Activated naive CD8-positive, alpha-beta T cell treated with anti-CD3 and anti-CD28 coated beads, Interleukin-2, amount 10 ng/mL, durations not matched to agents 7 days and 5 days (primary cell): ENCODE results near the gene PAGR1. TPM values are rescaled to one million over a fixed set of nuclear protein-coding genes. Genes with fewer than 3 reads are reported as not detected.
"Not testable (repeated sequence)": the region's sequence is repeated elsewhere in the genome, so short reads cannot be mapped to it uniquely, and the experiment has no call there.

ENCODE experiments used
- ATAC-seq: fragments of 150-1000 bp; cut with Tn5 transposase; one replicate; pipeline ENCODE4 v1.10.0; 2021; ENCODE audit warnings: low read depth, moderate library complexity
- POLR2A ChIA-PET: fragments of 350-600 bp; sonication (Branson Sonifier 250); formaldehyde crosslinking; loops from one replicate; lab custom pipeline; 2021; ENCODE audit warnings: antibody characterized with exemption; lab: Charles Lee
- DNase-seq: peaks from one replicate; pipeline ENCODE4 v3.0.0; 2021
- H3K27ac Mint-ChIP-seq: one replicate; pipeline ENCODE4 v1.8.0; 2022; ENCODE audit warnings: mild to moderate bottlenecking, mixed read lengths
- H3K27me3 Mint-ChIP-seq: one replicate; pipeline ENCODE4 v1.8.0; 2022; ENCODE audit warnings: mild to moderate bottlenecking, moderate library complexity, mixed read lengths
- H3K36me3 Mint-ChIP-seq: one replicate; pipeline ENCODE4 v1.8.0; 2021; ENCODE audit warnings: mild to moderate bottlenecking, mixed read lengths
- H3K4me1 Mint-ChIP-seq: one replicate; pipeline ENCODE4 v1.8.0; 2021; ENCODE audit warnings: mixed read lengths
- H3K4me3 Mint-ChIP-seq: one replicate; pipeline ENCODE4 v1.8.0; 2022; ENCODE audit warnings: mild to moderate bottlenecking, moderate library complexity, mixed read lengths
- H3K9me3 Mint-ChIP-seq: one replicate; pipeline ENCODE4 v1.8.0; 2021; ENCODE audit warnings: mixed read lengths
- total RNA-seq, 2 experiments: library from RNA; stranded (reverse); gene quantifications; one replicate each; pipeline ENCODE4 v1.2.3, GENCODE V29; 2021

The PAGR1 gene
- total RNA-seq, 2 experiments from 2014 or later: 29.8 to 34.3 TPM

- ATAC-seq (peak; percentile 8), DNase-seq (peak; percentile 60)
- peaks cover 46% of the 10 kb centered on the region for H3K4me1 Mint-ChIP-seq
- peak overlapping the region; percentile 86 for H3K27ac Mint-ChIP-seq
- peak overlapping the region; percentile 96 for H3K4me3 Mint-ChIP-seq
- H3K9me3 Mint-ChIP-seq: no peaks in the 10 kb centered on the region
- peaks cover 30% of the 10 kb centered on the region for H3K36me3 Mint-ChIP-seq
- no peaks in the 10 kb centered on the region for H3K27me3 Mint-ChIP-seq
- POLR2A ChIA-PET: interaction anchor here (0.5 to 4.0 kb wide), 14 partner anchors 11 to 813 kb away, joined by 3 to 43 read pairs (median 4); partner anchors contain the start of genes KCTD13, KIF22, MAZ and TMEM219
Observed at GRCh38 chr16:29820730-29821642, 5.0 kb downstream of the PAGR1 start.

DNA sequence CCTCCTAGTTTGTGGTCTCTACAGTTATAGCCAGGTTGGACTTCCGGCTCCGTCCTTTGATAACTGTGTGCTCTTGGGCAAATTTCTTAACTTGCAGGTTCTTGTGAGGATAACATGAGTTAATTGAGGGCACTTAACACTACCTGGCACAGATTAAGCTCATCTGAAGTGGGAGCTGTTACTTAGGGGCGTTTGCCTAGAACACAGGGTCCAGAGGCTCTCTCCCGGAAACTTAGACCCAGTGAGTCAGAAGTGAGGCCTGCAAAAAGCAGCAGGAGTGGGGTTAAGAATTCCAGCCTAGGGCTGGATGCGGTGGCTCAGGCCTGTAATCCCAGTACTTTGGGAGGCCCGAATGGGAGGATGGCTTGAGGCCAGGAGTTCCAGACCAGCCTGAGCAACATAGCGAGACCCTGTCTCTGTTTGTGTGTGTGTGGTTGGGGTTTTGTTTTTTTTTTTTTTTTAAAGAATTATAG, 5.7 kb downstream of the PAGR1 start:
- H3K4me3 Mint-ChIP-seq: peak overlapping the region; percentile 96
- ATAC-seq (no peak), DNase-seq (no peak)
- H3K27ac Mint-ChIP-seq: peak overlapping the region; percentile 86
- POLR2A ChIA-PET: interaction anchor here (0.5 to 4.0 kb wide), 12 partner anchors 10 to 813 kb away, joined by 3 to 43 read pairs (median 6); partner anchors contain the start of genes KCTD13, KIF22, MAZ and TMEM219
- peaks cover 51% of the 10 kb centered on the region for H3K4me1 Mint-ChIP-seq
- H3K9me3 Mint-ChIP-seq: no peaks in the 10 kb centered on the region
- H3K27me3 Mint-ChIP-seq: no peaks in the 10 kb centered on the region
- H3K36me3 Mint-ChIP-seq: peaks cover 30% of the 10 kb centered on the region

GRCh38 chr16:29824589-29825144, 8.7 kb downstream of the PAGR1 start:
- Mint-ChIP-seq H3K4me3 (peak overlapping the region; percentile 69), H3K4me1 (peaks cover 46% of the 10 kb centered on the region), H3K9me3 (no peaks in the 10 kb centered on the region), H3K27ac (peak overlapping the region; percentile 83), H3K36me3 (peaks cover 11% of the 10 kb centered on the region), H3K27me3 (no peaks in the 10 kb centered on the region)
- no peak for DNase-seq
- no peak for ATAC-seq
- POLR2A ChIA-PET: interaction anchor here (0.8 to 4.3 kb wide), 4 partner anchors 7 to 499 kb away, joined by 3 to 32 read pairs (median 5); partner anchors contain the start of gene PAGR1

- no peaks in the 10 kb centered on the region for H3K27me3 Mint-ChIP-seq
- ATAC-seq (peak; percentile 35), DNase-seq (peak; percentile 47)
- H3K9me3 Mint-ChIP-seq: no peaks in the 10 kb centered on the region
- POLR2A ChIA-PET: interaction anchor here (0.6 to 4.3 kb wide), 6 partner anchors 8 to 23 kb away, joined by 3 to 32 read pairs (median 6); partner anchors contain the start of gene PAGR1
- H3K36me3 Mint-ChIP-seq: peaks cover 10% of the 10 kb centered on the region
- peak overlapping the region; percentile 69 for H3K4me3 Mint-ChIP-seq
- H3K4me1 Mint-ChIP-seq: peaks cover 45% of the 10 kb centered on the region
- H3K27ac Mint-ChIP-seq: peak overlapping the region; percentile 83
Observed at GRCh38 chr16:29825145-29826044, 9.4 kb downstream of the PAGR1 start.

DNA sequence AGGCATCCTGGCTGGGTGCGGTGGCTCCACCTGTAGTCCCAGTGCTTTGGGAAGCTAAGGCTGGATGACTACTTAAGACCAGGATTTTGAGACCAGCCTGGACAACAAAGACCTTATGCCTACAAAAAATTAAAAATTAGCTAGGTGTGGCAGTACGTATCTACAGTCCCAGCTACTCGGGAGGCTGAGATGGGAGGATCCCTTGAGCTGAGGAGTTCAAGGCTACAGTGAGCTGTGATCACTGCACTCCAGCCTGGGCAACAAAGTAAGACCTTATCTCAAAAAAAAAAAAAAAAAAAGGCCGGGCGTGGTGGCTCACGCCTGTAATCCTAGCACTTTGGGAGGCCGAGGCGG, 10.4 kb downstream of the PAGR1 start:
- H3K4me1 Mint-ChIP-seq: peaks cover 46% of the 10 kb centered on the region
- DNase-seq (no peak), ATAC-seq (no peak)
- no peaks in the 10 kb centered on the region for H3K27me3 Mint-ChIP-seq
- H3K4me3 Mint-ChIP-seq: peak overlapping the region; percentile 86
- H3K9me3 Mint-ChIP-seq: no peaks in the 10 kb centered on the region
- peaks cover 9% of the 10 kb centered on the region for H3K36me3 Mint-ChIP-seq
- peak overlapping the region; percentile 93 for H3K27ac Mint-ChIP-seq
- POLR2A ChIA-PET: interaction anchor here (0.6 to 4.3 kb wide), 11 partner anchors 9 to 544 kb away, joined by 3 to 32 read pairs (median 4); partner anchors contain the start of genes PAGR1 and TBC1D10B

DNA sequence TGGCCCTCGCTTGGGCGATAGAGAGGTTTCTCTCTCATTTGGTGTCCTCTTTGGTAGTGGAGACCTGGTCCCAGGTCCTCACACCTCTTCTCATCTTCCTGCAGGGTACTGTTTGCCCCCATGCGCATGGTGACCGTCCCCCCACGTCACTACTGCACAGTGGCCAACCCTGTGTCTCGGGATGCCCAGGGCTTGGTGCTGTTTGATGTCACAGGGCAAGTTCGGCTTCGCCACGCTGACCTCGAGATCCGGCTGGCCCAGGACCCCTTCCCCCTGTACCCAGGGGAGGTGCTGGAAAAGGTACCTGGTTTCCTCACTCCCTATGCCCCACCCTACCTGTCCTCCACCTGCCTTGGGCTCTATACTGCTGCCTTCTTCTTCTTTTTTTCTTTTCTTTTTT, 14.8 kb downstream of the PAGR1 start:
- Mint-ChIP-seq H3K27me3 (no peaks in the 10 kb centered on the region), H3K27ac (no peak overlapping the region), H3K4me3 (no peak overlapping the region), H3K9me3 (no peaks in the 10 kb centered on the region), H3K4me1 (peaks cover 25% of the 10 kb centered on the region), H3K36me3 (peaks cover 23% of the 10 kb centered on the region)
- no peak for ATAC-seq
- POLR2A ChIA-PET: no interaction called here
- DNase-seq: no peak

- no peak overlapping the region for H3K4me3 Mint-ChIP-seq
Observed at GRCh38 chr16:29831490-29831889, 15.5 kb downstream of the PAGR1 start.

DNA sequence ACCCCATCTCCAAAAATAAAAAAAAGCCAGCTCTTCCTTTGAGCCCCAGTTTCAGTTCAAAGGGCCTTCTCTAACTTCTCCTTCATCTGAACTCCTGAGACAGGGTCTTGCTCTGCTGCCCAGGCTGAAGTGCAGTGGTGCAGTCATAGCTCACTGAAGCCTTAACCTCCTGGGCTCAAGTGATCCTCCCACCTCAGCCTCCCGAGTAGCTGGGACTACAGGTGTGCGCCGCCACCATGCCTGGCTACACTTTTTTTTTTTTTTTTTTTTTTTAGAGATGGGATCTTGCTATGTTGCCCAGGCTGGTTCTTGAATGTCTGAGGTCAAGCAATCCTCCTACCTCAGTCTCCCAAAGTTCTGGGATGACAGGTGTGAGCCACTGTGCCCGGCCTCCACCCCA, 17.3 kb downstream of the PAGR1 start:
- not testable (repeated sequence) for H3K27ac Mint-ChIP-seq, H3K9me3 Mint-ChIP-seq, ATAC-seq, H3K4me1 Mint-ChIP-seq, H3K4me3 Mint-ChIP-seq, H3K27me3 Mint-ChIP-seq, DNase-seq
- H3K36me3 Mint-ChIP-seq: peaks cover 28% of the 10 kb centered on the region
- POLR2A ChIA-PET: interaction anchor here (0.6 kb wide), 1 partner anchor 23 kb away, joined by 3 read pairs; no protein-coding TSS in a partner anchor

More at GRCh38 chr16:29831490-29831889, 15.5 kb downstream of the PAGR1 start:
- POLR2A ChIA-PET: no interaction called here
- ATAC-seq (no peak), DNase-seq (no peak)
- Mint-ChIP-seq H3K27ac (no peak overlapping the region), H3K4me1 (peaks cover 20% of the 10 kb centered on the region), H3K36me3 (peaks cover 24% of the 10 kb centered on the region), H3K27me3 (no peaks in the 10 kb centered on the region), H3K9me3 (no peaks in the 10 kb centered on the region)

DNA sequence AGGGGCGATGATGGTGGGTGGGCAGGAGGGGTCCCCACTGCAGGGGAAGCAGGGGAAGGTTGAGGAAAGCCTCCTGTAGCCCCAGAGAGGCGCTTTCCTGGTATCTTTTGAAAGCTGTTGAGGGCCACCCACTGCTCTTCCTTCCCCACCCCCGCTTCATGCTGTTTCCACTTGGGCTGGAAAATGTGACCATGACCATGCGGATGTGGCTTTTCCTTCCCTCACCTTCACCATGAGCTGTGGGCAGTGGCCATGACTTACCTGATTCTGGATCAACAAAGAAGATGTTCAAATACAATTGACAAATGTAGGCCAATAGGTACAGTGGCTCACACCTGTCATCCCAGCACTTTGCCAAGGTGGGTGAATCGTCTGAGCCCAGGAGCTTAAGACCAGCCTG, 18.1 kb downstream of the PAGR1 start:
- H3K27ac Mint-ChIP-seq: peak overlapping the region; percentile 48
- DNase-seq (no peak), ATAC-seq (no peak)
- peaks cover 8% of the 10 kb centered on the region for H3K4me1 Mint-ChIP-seq
- POLR2A ChIA-PET: interaction anchor here (0.7 kb wide), 1 partner anchor 1205 kb away, joined by 4 read pairs; no protein-coding TSS in a partner anchor
- H3K9me3 Mint-ChIP-seq: no peaks in the 10 kb centered on the region
- peaks cover 28% of the 10 kb centered on the region for H3K36me3 Mint-ChIP-seq
- H3K4me3 Mint-ChIP-seq: no peak overlapping the region
- no peaks in the 10 kb centered on the region for H3K27me3 Mint-ChIP-seq

- no peaks in the 10 kb centered on the region for H3K27me3 Mint-ChIP-seq
- H3K36me3 Mint-ChIP-seq: peaks cover 29% of the 10 kb centered on the region
- no peaks in the 10 kb centered on the region for H3K9me3 Mint-ChIP-seq
- POLR2A ChIA-PET: interaction anchor here (0.6 to 0.7 kb wide), 2 partner anchors 17 to 52 kb away, joined by 3 to 4 read pairs; no protein-coding TSS in a partner anchor
- H3K4me3 Mint-ChIP-seq: no peak overlapping the region
- no peak for DNase-seq
- ATAC-seq: no peak
- H3K4me1 Mint-ChIP-seq: peaks cover 1% of the 10 kb centered on the region
- H3K27ac Mint-ChIP-seq: no peak overlapping the region
Observed at GRCh38 chr16:29835926-29836325, 20.0 kb downstream of the PAGR1 start.

DNA sequence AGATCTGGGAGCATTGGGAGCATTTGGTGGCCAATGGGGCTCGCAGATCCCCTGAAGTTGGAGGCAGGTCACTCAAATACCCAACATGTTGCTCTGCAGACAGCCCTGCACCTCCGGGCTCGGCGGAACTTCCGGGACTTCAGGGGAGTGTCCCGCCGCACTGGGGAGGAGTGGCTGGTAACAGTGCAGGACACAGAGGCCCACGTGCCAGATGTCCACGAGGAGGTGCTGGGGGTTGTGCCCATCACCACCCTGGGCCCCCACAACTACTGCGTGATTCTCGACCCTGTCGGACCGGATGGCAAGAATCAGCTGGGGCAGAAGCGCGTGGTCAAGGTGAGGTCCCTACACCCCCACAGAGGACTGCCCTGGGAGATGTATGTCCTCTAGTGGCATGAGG, 20.7 kb downstream of the PAGR1 start:
- ATAC-seq (no peak), DNase-seq (no peak)
- H3K27me3 Mint-ChIP-seq: no peaks in the 10 kb centered on the region
- POLR2A ChIA-PET: interaction anchor here (0.6 to 0.7 kb wide), 2 partner anchors 18 to 52 kb away, joined by 3 to 4 read pairs; no protein-coding TSS in a partner anchor
- no peak overlapping the region for H3K4me3 Mint-ChIP-seq
- H3K27ac Mint-ChIP-seq: no peak overlapping the region
- H3K9me3 Mint-ChIP-seq: no peaks in the 10 kb centered on the region
- H3K4me1 Mint-ChIP-seq: no peaks in the 10 kb centered on the region
- peaks cover 30% of the 10 kb centered on the region for H3K36me3 Mint-ChIP-seq

GRCh38 chr16:29837841-29838240, 21.9 kb downstream of the PAGR1 start:
- Mint-ChIP-seq H3K4me1 (no peaks in the 10 kb centered on the region), H3K27me3 (no peaks in the 10 kb centered on the region), H3K27ac (no peak overlapping the region), H3K9me3 (no peaks in the 10 kb centered on the region), H3K4me3 (no peak overlapping the region), H3K36me3 (peaks cover 21% of the 10 kb centered on the region)
- POLR2A ChIA-PET: interaction anchor here (1.7 kb wide), 1 partner anchor 11 kb away, joined by 10 read pairs; no protein-coding TSS in a partner anchor
- ATAC-seq (no peak), DNase-seq (no peak)
